GM19193 (cell line): ENCODE measurements around the gene TOX2.

Source experiments
- POLR2A ChIP-seq: IDR thresholded peaks from 4 replicates; pipeline ENCODE4 v1.6.1; 2011; ENCODE audit not compliant: insufficient read depth, insufficient read length; ENCODE audit errors: extremely low read depth

TOX2 gene

GRCh38 chr20:43972692-43973091 lies 58.0 kb downstream of the TOX2 start:
- no peak for TF ChIP-seq POLR2A

- no peak for TF ChIP-seq POLR2A
Observed at GRCh38 chr20:43973231-43973630, 58.6 kb downstream of the TOX2 start.

- no peak for TF ChIP-seq POLR2A
Observed at GRCh38 chr20:43973671-43974450, 59.2 kb downstream of the TOX2 start.

GRCh38 chr20:43974695-43975094 lies 60.0 kb downstream of the TOX2 start:
- no peak for TF ChIP-seq POLR2A

GRCh38 chr20:43975096-43975768 lies 60.6 kb downstream of the TOX2 start:
- TF ChIP-seq POLR2A: no peak

GRCh38 chr20:43976547-43976946 lies 61.9 kb downstream of the TOX2 start:
- no peak for TF ChIP-seq POLR2A

GRCh38 chr20:43977252-43977651 lies 62.6 kb downstream of the TOX2 start:
- no peak for TF ChIP-seq POLR2A

- no peak for TF ChIP-seq POLR2A
Observed at GRCh38 chr20:43977962-43978361, 63.3 kb downstream of the TOX2 start.

GRCh38 chr20:43979576-43980105 lies 65.0 kb downstream of the TOX2 start:
- TF ChIP-seq POLR2A: no peak

- no peak for TF ChIP-seq POLR2A
Observed at GRCh38 chr20:43981540-43981939, 66.9 kb downstream of the TOX2 start.

- TF ChIP-seq POLR2A: no peak
Observed at GRCh38 chr20:43982016-43982415, 67.4 kb downstream of the TOX2 start.

- no peak for TF ChIP-seq POLR2A
Observed at GRCh38 chr20:43982886-43983285, 68.2 kb downstream of the TOX2 start.

GRCh38 chr20:43983359-43983758 lies 68.7 kb downstream of the TOX2 start:
- no peak for TF ChIP-seq POLR2A

- TF ChIP-seq POLR2A: no peak
Observed at GRCh38 chr20:43983904-43984361, 69.3 kb downstream of the TOX2 start.

- TF ChIP-seq POLR2A: no peak
Observed at GRCh38 chr20:43984587-43984986, 69.9 kb downstream of the TOX2 start.

- no peak for TF ChIP-seq POLR2A
Observed at GRCh38 chr20:43985121-43985520, 70.5 kb downstream of the TOX2 start.

GRCh38 chr20:43985608-43986316 lies 71.1 kb downstream of the TOX2 start:
- TF ChIP-seq POLR2A: no peak
